OCI-LY7 (cell line): ENCODE measurements around the gene ZBED1. TPM values are rescaled to one million over a fixed set of nuclear protein-coding genes. Genes with fewer than 3 reads are reported as not detected.

ENCODE experiments used
- Bru-seq: library from RNA; stranded (reverse); fragments of 400-500 nt; gene quantifications from one replicate; lab custom pipeline; 2021; lab: Mats Ljungman, UMichigan
- BruChase-seq, 2 experiments: library from RNA; stranded (reverse); fragments of 400-500 nt; gene quantifications; one replicate each; lab custom pipeline; 2021; lab: Mats Ljungman, UMichigan
- BruUV-seq: library from RNA; stranded (reverse); fragments of 400-500 nt; replicated peaks from 2 replicates; lab custom pipeline; 2021; lab: Mats Ljungman, UMichigan
- CTCF ChIA-PET: fragments of 300-600 bp; sonication (Branson Sonifier 250); formaldehyde crosslinking; loops from one replicate; lab custom pipeline; 2022; ENCODE audit warnings: antibody characterized with exemption; ENCODE audit not compliant: unreplicated experiment; lab: Charles Lee
- POLR2A ChIA-PET: fragments of 300-600 bp; sonication (Branson Sonifier 250); formaldehyde crosslinking; loops from one replicate; lab custom pipeline; 2022; ENCODE audit warnings: antibody characterized with exemption; lab: Charles Lee
- DNase-seq: peaks from one replicate; pipeline ENCODE4 v3.0.0-alpha.2; 2015; ENCODE audit warnings: low spot score
- H2AFZ ChIP-seq: fragments of 200-600 bp; sonication (generic), shearing (Covaris generic); 2 replicates; pipeline ENCODE4 v1.6.1; 2014; ENCODE audit warnings: mild to moderate bottlenecking, antibody characterized with exemption, low read length, moderate library complexity
- H3K27ac ChIP-seq: fragments of 200-600 bp; sonication (generic); 2 replicates; pipeline ENCODE4 v1.5.1; 2014; ENCODE audit warnings: mixed run types, low read depth, mild to moderate bottlenecking, moderate library complexity, low read length, inconsistent platforms; ENCODE audit not compliant: poor library complexity, severe bottlenecking
- H3K36me3 ChIP-seq: fragments of 200-600 bp; sonication (generic); 2 replicates; pipeline ENCODE4 v1.6.1; 2014; ENCODE audit warnings: mild to moderate bottlenecking, antibody characterized with exemption, low read length, moderate library complexity, mixed read lengths; ENCODE audit not compliant: insufficient read depth
- H3K4me1 ChIP-seq: fragments of 200-600 bp; sonication (generic); 2 replicates; pipeline ENCODE4 v1.5.1; 2014; ENCODE audit warnings: mild to moderate bottlenecking, low read length; ENCODE audit not compliant: insufficient read depth, poor library complexity, severe bottlenecking
- H3K4me2 ChIP-seq: fragments of 200-600 bp; sonication (generic); 2 replicates; pipeline ENCODE4 v1.6.1; 2014; ENCODE audit warnings: mild to moderate bottlenecking, low read length
- H3K4me3 ChIP-seq: fragments of 200-600 bp; sonication (generic); 2 replicates; pipeline ENCODE4 v1.5.1; 2014; ENCODE audit warnings: mild to moderate bottlenecking, low read depth, low read length; ENCODE audit not compliant: poor library complexity, severe bottlenecking
- H3K79me2 ChIP-seq: fragments of 200-600 bp; sonication (generic); 2 replicates; pipeline ENCODE4 v1.6.1; 2016; ENCODE audit warnings: low read depth, mild to moderate bottlenecking, low read length, moderate library complexity, mixed read lengths; ENCODE audit not compliant: insufficient read depth
- H3K9me2 ChIP-seq: fragments of 200-600 bp; sonication (generic); 2 replicates; pipeline ENCODE4 v1.6.1; 2016; ENCODE audit warnings: mild to moderate bottlenecking, low read length, mixed read lengths; ENCODE audit not compliant: insufficient read depth
- H3K9me3 ChIP-seq: fragments of 200-600 bp; sonication (generic); 2 replicates; pipeline ENCODE4 v1.6.1; 2014; ENCODE audit warnings: mild to moderate bottlenecking, mixed run types, low read length, mixed read lengths
- H4K20me1 ChIP-seq: fragments of 200-600 bp; sonication (generic); 2 replicates; pipeline ENCODE4 v1.6.1; 2014; ENCODE audit warnings: mild to moderate bottlenecking, antibody characterized with exemption, low read length, moderate library complexity, mixed read lengths; ENCODE audit not compliant: insufficient read depth
- CTCF ChIP-seq: fragments of 200-600 bp; sonication (generic); conservative IDR thresholded peaks from 2 replicates; pipeline ENCODE4 v1.5.1; 2014; ENCODE audit warnings: mild to moderate bottlenecking, antibody characterized with exemption, low read length, moderate library complexity, mixed read lengths
- EZH2phosphoT487 ChIP-seq: fragments of 200-600 bp; sonication (generic); IDR thresholded peaks from 2 replicates; pipeline ENCODE4 v1.6.1; 2018; ENCODE audit warnings: low read depth, borderline replicate concordance, mild to moderate bottlenecking, mixed run types, antibody characterized with exemption, low read length, moderate library complexity, mixed read lengths
- intact Hi-C: fragments of 100-400 bp; cut with micrococcal nuclease; formaldehyde crosslinking; loops from one replicate; pipeline ENCODE4 v1.10.0; 2022; ENCODE audit not compliant: unreplicated experiment
- long read RNA-seq: library from polyadenylated mRNA; stranded (forward); transcript quantifications from one replicate; pipeline ENCODE4 v2.0.0, GENCODE V29; 2022
- total RNA-seq, 2 experiments: library from RNA; depleted of rRNA in 1 of 2; stranded (reverse); fragments of >200 nt in 1 of 2; shearing (Covaris generic) in 1 of 2; gene quantifications; 2 replicates each; pipeline ENCODE4 v1.2.3, GENCODE V29; 2014 to 2022

ZBED1 gene
- 51.1 and 58.7 TPM in 2 replicates for total RNA-seq (2014; rRNA removed; shearing (Covaris generic))
- 57.6 and 61.6 TPM in 2 replicates for total RNA-seq (2022)
- Bru-seq, nascent RNA, result percentile 86 among the genes with signal in this experiment
- BruChase-seq, experiment 1, labeled RNA remaining after a 6-hour chase, result percentile 95 among the genes with signal in this experiment
- percentile 98 among the genes with signal in this experiment for BruChase-seq, experiment 2, labeled RNA remaining after a 2-hour chase
- long read RNA-seq, full-length matches to known transcripts, result 220 of 258 reads
- long read RNA-seq, partial matches to known transcripts, result 0 of 258 reads
- long read RNA-seq, other reads (novel, unspliced or antisense), result 38 of 258 reads

- Histone ChIP-seq H2AFZ (peak within 1 kb of the TSS; percentile 38; the same call in 1 of the 2 replicates), H3K9me3 (no peaks in the 10 kb centered on the region), H3K79me2 (peaks cover 43% of the 10 kb centered on the region), H4K20me1 (peaks cover 14% of the 10 kb centered on the region; the same call in 1 of the 2 replicates), H3K4me2 (peak within 1 kb of the TSS; percentile 86), H3K27ac (peak within 1 kb of the TSS; percentile 71), H3K4me3 (peak within 1 kb of the TSS; percentile 86), H3K9me2 (no peaks in the 10 kb centered on the region), H3K36me3 (peaks cover 34% of the 10 kb centered on the region), H3K4me1 (peaks cover 60% of the 10 kb centered on the region)
- ChIA-PET CTCF (no interaction called here), POLR2A (no interaction called here)
- no TSS peak for BruUV-seq
- DNase-seq, result peak; percentile 69
- intact Hi-C loops, result loop anchor here (1.0 kb wide), 2 partner anchors 16 to 92 kb away; no protein-coding TSS in a partner anchor
- TF ChIP-seq EZH2phosphoT487 (no peak), CTCF (no peak)
Measured at GRCh38 chrX:2500803-2501558, at the start of gene ZBED1, which contains the start of gene DHRSX. TSS of gene ZBED1 (minus strand) at chrX:2500976. CDS start at chrX:2490719, 10,257 bp downstream. TSS of gene DHRSX (minus strand) at chrX:2500976. CDS start at chrX:2500925, 51 bp downstream.

GRCh38 chrX:2549876-2550275, 49.1 kb upstream of the ZBED1 start:
- TF ChIP-seq EZH2phosphoT487 (no peak), CTCF (no peak)
- no peaks in the 10 kb centered on the region for H3K79me2 ChIP-seq
- no peaks in the 10 kb centered on the region; the same call in 1 of the 2 replicates for H3K36me3 ChIP-seq
- ChIA-PET CTCF (no interaction called here), POLR2A (no interaction called here)
- no peak overlapping the region for H3K4me3 ChIP-seq
- H2AFZ ChIP-seq, result 0 out of 2 replicates have a peak overlapping the region, but pooled peaks have one; percentile 8
- H3K27ac ChIP-seq, result no peak overlapping the region
- no peak overlapping the region for H3K4me2 ChIP-seq
- H3K4me1 ChIP-seq, result no peaks in the 10 kb centered on the region
- no peaks in the 10 kb centered on the region for H4K20me1 ChIP-seq
- intact Hi-C loops, result no loop called here
- DNase-seq, result no peak
- BruUV-seq, result no TSS peak
- H3K9me3 ChIP-seq, result 0 out of 2 replicates have a peak, but pooled peaks cover 4% of the 10 kb centered on the region
- no peaks in the 10 kb centered on the region for H3K9me2 ChIP-seq
